CD4-positive, alpha-beta T cell (primary cell): ENCODE results near the gene CLDN24. TPM values are rescaled to one million over a fixed set of nuclear protein-coding genes. Genes with fewer than 3 reads are reported as not detected.

Source experiments
- ATAC-seq: fragments of 200-7000 bp; cut with Tn5 transposase; one replicate; pipeline ENCODE4 v1.10.0; 2022; ENCODE audit warnings: mild to moderate bottlenecking; ENCODE audit not compliant: poor library complexity
- CTCF ChIA-PET: fragments of 350-600 bp; sonication (Branson Sonifier 250); formaldehyde crosslinking; loops from one replicate; lab custom pipeline; 2021; ENCODE audit warnings: antibody characterized with exemption, inconsistent platforms; lab: Charles Lee
- POLR2A ChIA-PET: fragments of 350-600 bp; sonication (Branson Sonifier 250); formaldehyde crosslinking; loops from one replicate; lab custom pipeline; 2021; ENCODE audit warnings: antibody characterized with exemption, inconsistent platforms; lab: Charles Lee
- DNase-seq, 14 experiments: peaks; one replicate each; pipeline ENCODE4 v3.0.0-alpha.2; 2013 to 2020; ENCODE audit warnings: mixed read lengths in 2 of 14
- H3K27ac ChIP-seq, 2 donors: one replicate each; pipeline versions ENCODE4 v1.5.1 to v1.7.0; 2013; ENCODE audit warnings: low read length in 2 of 2, low read depth in 1 of 2, mild to moderate bottlenecking in 1 of 2
- H3K27me3 ChIP-seq, 2 experiments: 1 replicate in 1 of 2; 2 replicates in 1 of 2; pipeline versions ENCODE4 v1.6.1 to v1.7.0; 2013; ENCODE audit warnings: low read length in 2 of 2, control low read depth in 1 of 2, mild to moderate bottlenecking in 1 of 2, moderate library complexity in 1 of 2; ENCODE audit not compliant: insufficient read depth in 2 of 2, control insufficient read depth in 1 of 2
- H3K36me3 ChIP-seq: one replicate; pipeline ENCODE4 v1.6.1; 2013; ENCODE audit warnings: low read length, control low read depth; ENCODE audit not compliant: insufficient read depth
- H3K4me1 ChIP-seq: one replicate; pipeline ENCODE4 v1.6.1; 2013; ENCODE audit warnings: low read length, control low read depth; ENCODE audit not compliant: insufficient read depth
- H3K4me3 ChIP-seq: one replicate; pipeline ENCODE4 v1.5.1; 2013; ENCODE audit warnings: mild to moderate bottlenecking, low read length, moderate library complexity
- H3K9me3 ChIP-seq, 2 experiments: 1 replicate in 1 of 2; 2 replicates in 1 of 2; pipeline versions ENCODE4 v1.6.1 to v1.7.0; 2013; ENCODE audit warnings: low read length in 2 of 2, mild to moderate bottlenecking in 2 of 2, control low read depth in 1 of 2, moderate library complexity in 1 of 2; ENCODE audit not compliant: control insufficient read depth in 1 of 2, insufficient read depth in 1 of 2
- H3K27ac Mint-ChIP-seq: one replicate; pipeline ENCODE4 v1.8.0; 2020; ENCODE audit warnings: mixed read lengths
- H3K27me3 Mint-ChIP-seq: one replicate; pipeline ENCODE4 v1.8.0; 2021; ENCODE audit warnings: mixed read lengths
- H3K36me3 Mint-ChIP-seq: one replicate; pipeline ENCODE4 v1.8.0; 2021; ENCODE audit warnings: low read depth, mixed read lengths
- H3K4me1 Mint-ChIP-seq: one replicate; pipeline ENCODE4 v1.8.0; 2021; ENCODE audit warnings: low read depth, mixed read lengths
- H3K4me3 Mint-ChIP-seq: one replicate; pipeline ENCODE4 v1.8.0; 2020; ENCODE audit warnings: mild to moderate bottlenecking, mixed read lengths
- H3K9me3 Mint-ChIP-seq: one replicate; pipeline ENCODE4 v1.8.0; 2020; ENCODE audit warnings: mixed read lengths
- intact Hi-C, 2 experiments: fragments of 100-400 bp; cut with DNase I in 1 of 2; cut with micrococcal nuclease in 1 of 2; formaldehyde crosslinking; loops; one replicate each; pipeline versions ENCODE4 v1.15.1 to v1.9.0; 2023 to 2025; cut with DNase I, micrococcal nuclease
- total RNA-seq, 174 experiments: library from RNA in 2 of 174; stranded (reverse) in 2 of 174; gene quantifications; one replicate each; pipeline ENCODE4 v1.2.3 and lab custom pipeline; 2021 to 2026
- TF ChIP-seq, protein P1 (sequence below): fragments of 200-600 bp; IDR thresholded peaks from one replicate; pipeline ENCODE4 v1.8.0; 2022; ENCODE audit warnings: antibody characterized with exemption, mild to moderate bottlenecking

CLDN24 gene
- total RNA-seq, 2 experiments from 2014 or later = not detected

DNA sequence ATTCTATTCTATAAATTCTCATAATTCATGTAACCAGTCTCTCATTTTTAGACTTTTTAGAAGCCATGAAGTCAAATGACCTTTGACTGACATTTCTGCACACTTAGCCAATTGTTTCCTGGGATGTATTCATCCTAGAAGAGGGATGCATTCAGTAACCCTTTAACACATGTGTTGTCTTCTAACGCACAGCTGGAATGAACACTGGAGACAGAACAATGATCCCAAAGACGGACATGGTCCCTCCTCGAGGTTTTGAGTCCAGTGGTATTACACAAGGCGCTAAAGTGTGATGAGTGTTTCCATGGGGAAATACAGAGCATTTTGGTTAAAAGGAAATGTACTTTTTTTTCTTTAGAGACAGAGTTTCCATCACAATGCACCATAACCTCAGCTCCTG, 39.8 kb upstream of the CLDN24 start:
- H3K9me3 Mint-ChIP-seq = no peaks in the 10 kb centered on the region
- DNase-seq (no peak), ATAC-seq (no peak)
- Histone ChIP-seq H3K4me1 (no peaks in the 10 kb centered on the region), H3K9me3 (no peaks in the 10 kb centered on the region), H3K27me3 (peaks cover 0 to 3% of the 10 kb centered on the region in 2 experiments), H3K27ac (no peak overlapping the region), H3K4me3 (no peak overlapping the region), H3K36me3 (no peaks in the 10 kb centered on the region)
- no peaks in the 10 kb centered on the region for H3K36me3 Mint-ChIP-seq
- ChIA-PET POLR2A (no interaction called here), CTCF (no interaction called here)
- peaks cover 3% of the 10 kb centered on the region for H3K27me3 Mint-ChIP-seq
- H3K27ac Mint-ChIP-seq = no peak overlapping the region
- H3K4me3 Mint-ChIP-seq = no peak overlapping the region
- H3K4me1 Mint-ChIP-seq = no peaks in the 10 kb centered on the region
- TF ChIP-seq, protein P1, sequence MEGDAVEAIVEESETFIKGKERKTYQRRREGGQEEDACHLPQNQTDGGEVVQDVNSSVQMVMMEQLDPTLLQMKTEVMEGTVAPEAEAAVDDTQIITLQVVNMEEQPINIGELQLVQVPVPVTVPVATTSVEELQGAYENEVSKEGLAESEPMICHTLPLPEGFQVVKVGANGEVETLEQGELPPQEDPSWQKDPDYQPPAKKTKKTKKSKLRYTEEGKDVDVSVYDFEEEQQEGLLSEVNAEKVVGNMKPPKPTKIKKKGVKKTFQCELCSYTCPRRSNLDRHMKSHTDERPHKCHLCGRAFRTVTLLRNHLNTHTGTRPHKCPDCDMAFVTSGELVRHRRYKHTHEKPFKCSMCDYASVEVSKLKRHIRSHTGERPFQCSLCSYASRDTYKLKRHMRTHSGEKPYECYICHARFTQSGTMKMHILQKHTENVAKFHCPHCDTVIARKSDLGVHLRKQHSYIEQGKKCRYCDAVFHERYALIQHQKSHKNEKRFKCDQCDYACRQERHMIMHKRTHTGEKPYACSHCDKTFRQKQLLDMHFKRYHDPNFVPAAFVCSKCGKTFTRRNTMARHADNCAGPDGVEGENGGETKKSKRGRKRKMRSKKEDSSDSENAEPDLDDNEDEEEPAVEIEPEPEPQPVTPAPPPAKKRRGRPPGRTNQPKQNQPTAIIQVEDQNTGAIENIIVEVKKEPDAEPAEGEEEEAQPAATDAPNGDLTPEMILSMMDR = no peak
- intact Hi-C loops = no loop called here

DNA sequence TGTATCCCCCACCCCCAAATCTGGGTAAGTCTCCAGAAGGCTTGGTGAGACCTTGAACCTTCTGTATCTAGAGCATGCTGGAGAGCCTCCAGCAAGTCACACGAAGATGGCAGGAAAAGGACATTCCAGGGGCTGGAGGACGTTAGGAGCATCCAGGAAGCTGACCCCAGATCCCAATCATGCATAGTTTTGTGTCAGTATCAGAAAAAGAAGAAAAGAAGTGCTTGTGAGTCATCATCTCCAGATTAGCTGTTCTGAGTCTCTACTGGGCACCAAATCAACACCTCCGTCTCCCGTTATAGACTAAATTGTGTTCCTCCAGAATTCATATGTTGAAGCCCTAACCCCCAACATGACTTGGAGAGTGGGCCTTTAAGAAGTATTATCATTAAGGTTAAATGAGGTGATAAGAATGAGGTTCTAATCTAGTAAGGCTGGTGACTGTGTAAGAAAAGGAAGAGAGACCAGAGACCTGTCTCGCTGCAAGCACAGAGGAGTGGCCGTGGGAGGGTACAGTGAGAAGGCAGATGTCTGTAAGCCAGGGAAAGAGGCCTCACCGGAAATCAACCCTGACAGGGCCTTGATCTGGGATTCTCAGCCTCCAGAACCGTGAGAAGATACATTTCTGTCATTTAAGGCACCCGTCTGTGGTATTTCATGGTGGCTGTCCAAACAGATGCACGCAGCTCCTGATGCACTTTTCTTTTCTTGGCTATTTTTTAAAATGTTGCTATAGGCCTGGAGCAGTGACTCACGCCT, 38.1 kb upstream of the CLDN24 start:
- Mint-ChIP-seq H3K27me3 (peaks cover 6% of the 10 kb centered on the region), H3K9me3 (no peaks in the 10 kb centered on the region), H3K4me1 (no peaks in the 10 kb centered on the region), H3K4me3 (no peak overlapping the region), H3K27ac (no peak overlapping the region), H3K36me3 (no peaks in the 10 kb centered on the region)
- H3K27me3 ChIP-seq = peaks cover 0 to 3% of the 10 kb centered on the region in 2 experiments
- TF ChIP-seq, protein P1 = no peak
- H3K36me3 ChIP-seq = no peaks in the 10 kb centered on the region
- DNase-seq (no peak), ATAC-seq (no peak)
- H3K4me1 ChIP-seq = no peaks in the 10 kb centered on the region
- H3K9me3 ChIP-seq = no peaks in the 10 kb centered on the region
- ChIA-PET POLR2A (no interaction called here), CTCF (no interaction called here)
- no peak overlapping the region for H3K27ac ChIP-seq
- intact Hi-C loops = no loop called here
- H3K4me3 ChIP-seq = no peak overlapping the region

DNA sequence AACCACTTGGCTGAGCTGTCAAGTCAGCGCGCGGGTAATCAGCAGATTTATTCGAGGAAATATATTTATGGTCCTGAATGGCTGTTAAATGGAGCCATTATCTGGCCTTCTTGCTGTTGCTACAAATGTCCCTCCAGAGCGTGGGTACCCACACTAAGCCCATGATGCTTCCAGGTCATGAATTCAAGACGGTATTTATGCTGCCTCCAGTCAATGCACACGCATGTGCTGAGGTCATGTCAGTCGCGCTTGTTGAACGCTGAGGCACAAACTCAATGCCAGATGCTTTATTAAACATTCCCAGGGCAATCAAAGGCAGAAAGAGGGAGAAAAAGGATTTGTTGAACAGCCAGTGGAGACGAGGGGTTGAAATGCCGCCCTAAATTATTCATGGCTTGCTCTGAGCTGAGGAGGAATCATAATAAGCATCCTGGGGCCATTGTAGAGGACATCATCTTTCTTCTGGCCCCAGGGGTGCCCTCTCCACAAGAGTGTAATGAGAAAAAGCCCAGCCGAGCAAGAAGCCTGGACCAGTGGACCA, 36.1 kb upstream of the CLDN24 start:
- no peaks in the 10 kb centered on the region for H3K9me3 Mint-ChIP-seq
- no peaks in the 10 kb centered on the region for H3K4me1 Mint-ChIP-seq
- H3K36me3 ChIP-seq = no peaks in the 10 kb centered on the region
- peaks cover 0 to 3% of the 10 kb centered on the region in 2 experiments for H3K27me3 ChIP-seq
- ChIA-PET POLR2A (no interaction called here), CTCF (no interaction called here)
- H3K9me3 ChIP-seq = no peaks in the 10 kb centered on the region
- TF ChIP-seq, protein P1 = no peak
- no peak overlapping the region for H3K4me3 Mint-ChIP-seq
- H3K4me3 ChIP-seq = no peak overlapping the region
- DNase-seq (no peak), ATAC-seq (no peak)
- peaks cover 15% of the 10 kb centered on the region for H3K27me3 Mint-ChIP-seq
- H3K27ac Mint-ChIP-seq = no peak overlapping the region
- H3K4me1 ChIP-seq = no peaks in the 10 kb centered on the region
- intact Hi-C loops = no loop called here
- no peaks in the 10 kb centered on the region for H3K36me3 Mint-ChIP-seq
- no peak overlapping the region for H3K27ac ChIP-seq
